Inflammatory macrophage treated with lipopolysaccharide for 4 hours (primary cell): Measurements from ENCODE around the gene RAI14.

Experiments used
- DNase-seq: peaks from one replicate; pipeline ENCODE4 v3.0.0-alpha.2; 2020

Gene RAI14

DNA sequence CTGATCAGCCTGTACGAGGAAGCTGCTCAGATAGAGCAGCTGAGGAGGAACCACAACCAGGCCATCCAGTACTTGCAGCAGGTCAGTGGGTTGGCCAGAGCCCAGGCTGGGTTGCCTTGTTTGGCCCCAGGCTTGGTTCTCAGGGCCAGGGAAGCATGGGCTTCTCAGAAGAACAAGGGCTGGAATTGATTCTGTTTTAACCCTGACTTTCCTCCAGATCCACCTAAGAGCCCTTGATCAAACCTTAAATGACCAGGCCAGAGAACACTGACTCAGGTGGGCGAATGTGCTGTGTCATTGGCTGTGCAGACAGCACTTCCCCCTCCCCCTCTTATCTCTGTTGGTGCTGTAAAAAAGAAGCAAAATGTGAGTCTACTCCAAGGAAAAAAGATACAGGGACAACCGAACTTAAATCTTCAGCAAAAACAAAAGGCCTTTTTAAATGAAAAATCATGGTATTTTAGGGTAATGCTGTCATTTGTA is 210.9 kb downstream of the RAI14 start:
- no peak for DNase-seq

DNA sequence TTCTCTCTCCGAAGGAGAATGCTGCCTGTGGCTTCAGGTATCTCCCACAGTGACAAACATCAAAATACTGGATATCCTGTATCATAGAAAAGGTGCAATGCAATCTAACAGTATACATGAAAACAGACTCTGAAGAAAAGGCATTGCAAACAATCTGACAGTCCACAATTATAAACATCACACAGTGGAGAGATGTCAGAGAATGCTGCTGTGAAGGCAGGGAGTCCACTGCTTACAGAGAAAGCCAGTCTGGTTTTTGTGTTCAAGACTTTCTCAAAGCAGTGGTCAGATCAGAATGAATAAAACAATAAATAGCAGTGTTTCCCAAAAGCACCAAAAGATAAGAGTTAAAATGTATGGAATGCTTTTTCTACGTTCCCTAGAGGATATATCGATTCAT is 211.5 kb downstream of the RAI14 start:
- no peak for DNase-seq

DNA sequence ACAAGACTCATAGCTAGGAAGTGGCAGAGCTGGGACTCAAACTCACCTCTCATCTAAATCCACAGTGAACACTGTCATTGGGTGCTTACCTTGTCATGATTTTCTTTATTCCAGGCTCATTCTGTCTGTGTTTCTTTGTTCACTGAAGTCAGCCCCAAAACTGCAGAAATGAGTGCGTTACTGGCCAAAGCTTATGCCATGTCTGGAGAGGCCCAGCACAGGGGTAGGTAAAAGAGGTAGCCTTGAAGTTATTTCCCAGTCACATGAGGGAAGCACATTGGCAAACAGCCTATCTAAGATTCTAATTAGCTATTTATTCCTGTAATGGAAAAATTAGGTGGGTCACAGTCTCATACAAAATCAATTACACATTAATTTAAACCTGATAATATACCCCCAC is 212.7 kb downstream of the RAI14 start:
- no peak for DNase-seq

GRCh38 chr5:34869256-34869655 is 213.1 kb downstream of the RAI14 start:
- no peak for DNase-seq

- no peak for DNase-seq
Measured at GRCh38 chr5:34870382-34870781, 214.3 kb downstream of the RAI14 start.

DNA sequence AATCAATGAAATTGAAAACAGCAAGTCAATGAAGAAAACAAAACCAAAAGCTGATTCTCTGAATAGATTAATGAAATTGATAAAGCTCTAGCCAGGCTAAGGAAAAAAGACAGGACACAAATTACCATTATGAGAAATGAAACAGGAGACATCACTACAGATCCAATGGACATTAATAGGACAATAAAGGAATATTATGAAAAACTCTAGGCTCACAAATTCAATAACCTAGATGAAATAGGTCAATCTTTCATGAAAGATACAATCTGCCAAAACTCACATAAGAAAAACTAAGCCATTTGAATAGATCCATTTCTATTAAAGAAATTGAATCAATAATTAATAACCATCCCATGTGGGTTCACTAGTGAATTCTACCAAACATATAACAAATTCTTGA is 220.1 kb downstream of the RAI14 start:
- DNase-seq: no peak

DNA sequence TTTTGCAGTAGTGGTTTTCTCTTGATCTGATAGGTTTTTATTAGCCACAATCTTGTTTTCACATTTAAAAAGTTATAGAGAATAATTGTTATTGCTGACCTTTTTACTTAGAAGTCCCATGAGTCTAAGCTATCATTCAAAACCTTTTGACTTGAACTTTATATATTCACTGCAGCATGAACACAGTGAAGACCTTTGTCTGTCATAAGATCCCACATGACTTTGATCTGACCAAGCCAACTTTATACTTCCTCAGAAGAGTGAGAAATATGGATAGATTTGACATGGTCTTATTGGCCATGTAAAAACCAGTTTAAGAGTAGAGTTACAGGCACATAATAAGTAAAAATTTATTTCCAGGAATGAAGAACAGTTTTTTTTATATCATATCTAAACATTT is 225.1 kb downstream of the RAI14 start:
- no peak for DNase-seq
